ENCODE data around the gene CHRNA4.

The CHRNA4 gene

GRCh38 chr20:63376283-63377250, 15.4 kb upstream of the CHRNA4 start:
- TF ChIP-seq, protein P1, sequence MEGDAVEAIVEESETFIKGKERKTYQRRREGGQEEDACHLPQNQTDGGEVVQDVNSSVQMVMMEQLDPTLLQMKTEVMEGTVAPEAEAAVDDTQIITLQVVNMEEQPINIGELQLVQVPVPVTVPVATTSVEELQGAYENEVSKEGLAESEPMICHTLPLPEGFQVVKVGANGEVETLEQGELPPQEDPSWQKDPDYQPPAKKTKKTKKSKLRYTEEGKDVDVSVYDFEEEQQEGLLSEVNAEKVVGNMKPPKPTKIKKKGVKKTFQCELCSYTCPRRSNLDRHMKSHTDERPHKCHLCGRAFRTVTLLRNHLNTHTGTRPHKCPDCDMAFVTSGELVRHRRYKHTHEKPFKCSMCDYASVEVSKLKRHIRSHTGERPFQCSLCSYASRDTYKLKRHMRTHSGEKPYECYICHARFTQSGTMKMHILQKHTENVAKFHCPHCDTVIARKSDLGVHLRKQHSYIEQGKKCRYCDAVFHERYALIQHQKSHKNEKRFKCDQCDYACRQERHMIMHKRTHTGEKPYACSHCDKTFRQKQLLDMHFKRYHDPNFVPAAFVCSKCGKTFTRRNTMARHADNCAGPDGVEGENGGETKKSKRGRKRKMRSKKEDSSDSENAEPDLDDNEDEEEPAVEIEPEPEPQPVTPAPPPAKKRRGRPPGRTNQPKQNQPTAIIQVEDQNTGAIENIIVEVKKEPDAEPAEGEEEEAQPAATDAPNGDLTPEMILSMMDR (IDR thresholded peaks at IDR 0.05; ENCODE audit: control insufficient read depth, extremely low read depth, insufficient read depth) = no peak
- H3K4me3 ChIP-seq (ENCODE audit: low read depth, low read length) = no peak overlapping the region
- DNase-seq (ENCODE audit: low read depth) = no peak

GRCh38 chr20:63375438-63375837, 14.3 kb upstream of the CHRNA4 start:
- TF ChIP-seq, protein P1 (IDR thresholded peaks at IDR 0.05; ENCODE audit: control insufficient read depth, extremely low read depth, insufficient read depth) = no peak
- no peak for DNase-seq (ENCODE audit: low read depth)
- H3K4me3 ChIP-seq (ENCODE audit: low read depth, low read length) = no peak overlapping the region

GRCh38 chr20:63374504-63374903, 13.4 kb upstream of the CHRNA4 start:
- TF ChIP-seq, protein P1 (IDR thresholded peaks at IDR 0.05; ENCODE audit: control insufficient read depth, extremely low read depth, insufficient read depth) = no peak
- no peak for DNase-seq (ENCODE audit: low read depth)
- H3K4me3 ChIP-seq (ENCODE audit: low read depth, low read length) = no peak overlapping the region

DNA sequence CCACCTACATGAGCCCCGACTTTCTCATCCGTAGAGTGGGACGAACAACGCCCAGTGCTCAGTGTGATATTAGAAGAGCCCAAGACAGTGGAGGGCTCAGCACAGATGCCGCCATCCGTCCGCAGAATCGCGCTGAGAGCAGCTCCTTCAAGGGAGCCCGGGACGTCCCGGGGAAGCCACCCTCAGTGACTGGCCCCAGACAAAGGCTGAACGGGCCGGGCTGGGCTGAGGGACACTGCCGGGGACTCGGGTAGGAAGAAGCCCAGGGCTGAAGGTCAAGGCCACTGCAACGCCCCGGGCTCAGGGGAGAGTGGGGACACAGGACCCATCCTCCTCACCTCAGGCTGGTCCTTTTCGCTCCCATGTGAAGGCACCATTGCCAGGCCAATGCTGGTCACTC, 12.8 kb upstream of the CHRNA4 start:
- H3K4me3 ChIP-seq (ENCODE audit: low read depth, low read length) = no peak overlapping the region
- TF ChIP-seq, protein P1 (IDR thresholded peaks at IDR 0.05; ENCODE audit: control insufficient read depth, extremely low read depth, insufficient read depth) = no peak
- DNase-seq (ENCODE audit: low read depth) = no peak

DNA sequence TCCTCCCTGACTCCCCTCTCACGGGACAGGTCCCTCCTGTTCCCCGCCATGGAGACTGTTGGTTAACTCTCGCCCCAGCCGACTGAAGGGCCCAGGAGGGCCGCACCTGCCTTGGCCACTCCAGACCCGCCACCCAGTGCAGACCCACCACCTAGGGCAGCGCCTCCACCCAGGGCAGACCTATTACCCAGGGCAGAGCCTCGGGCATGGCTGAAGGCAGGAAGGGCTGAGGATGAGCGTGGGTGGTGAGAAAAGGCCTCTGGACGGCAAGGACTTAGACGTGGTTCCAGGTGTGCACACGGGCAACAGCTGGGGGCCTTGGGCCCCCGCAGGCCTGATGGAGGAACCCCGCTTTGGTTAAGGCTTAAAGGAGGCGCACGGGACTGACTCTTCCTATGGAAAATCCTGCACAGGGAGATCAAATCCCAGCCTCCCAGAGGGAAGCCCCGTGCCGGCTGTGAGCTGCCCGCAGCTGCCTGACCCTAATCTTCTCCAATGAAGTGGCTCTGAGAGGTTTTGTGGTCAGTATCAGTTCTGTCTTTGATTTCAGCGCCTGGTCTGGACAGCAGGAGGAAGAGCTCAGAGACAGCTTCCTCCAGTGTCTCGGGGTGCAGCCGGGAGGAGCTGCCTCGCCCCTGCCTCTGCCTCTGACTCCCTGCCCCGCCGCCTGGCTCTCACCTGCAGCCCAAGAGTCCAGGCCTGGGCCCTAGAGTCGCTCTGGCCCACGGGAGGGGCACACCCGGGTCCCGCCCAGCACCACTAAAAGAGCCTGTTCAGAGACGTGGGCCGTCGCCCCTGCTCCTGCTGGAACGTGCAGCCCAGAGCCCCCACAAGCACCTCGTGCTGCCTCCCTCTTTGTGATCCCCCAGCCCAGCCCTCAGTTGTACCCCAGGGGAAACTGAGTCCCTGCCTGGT, 12.1 kb upstream of the CHRNA4 start:
- no peak overlapping the region for H3K4me3 ChIP-seq (ENCODE audit: low read depth, low read length)
- TF ChIP-seq, protein P1 (IDR thresholded peaks at IDR 0.05; ENCODE audit: control insufficient read depth, extremely low read depth, insufficient read depth) = no peak
- no peak for DNase-seq (ENCODE audit: low read depth)

GRCh38 chr20:63371291-63371865, 10.2 kb upstream of the CHRNA4 start:
- H3K4me3 ChIP-seq (ENCODE audit: low read depth, low read length) = no peak overlapping the region
- DNase-seq (ENCODE audit: low read depth) = no peak
- TF ChIP-seq, protein P1 (IDR thresholded peaks at IDR 0.05; ENCODE audit: control insufficient read depth, extremely low read depth, insufficient read depth) = no peak

Measured in LNCaP clone FGC (cell line).